ENCODE results near the gene GABRG3.

DNA sequence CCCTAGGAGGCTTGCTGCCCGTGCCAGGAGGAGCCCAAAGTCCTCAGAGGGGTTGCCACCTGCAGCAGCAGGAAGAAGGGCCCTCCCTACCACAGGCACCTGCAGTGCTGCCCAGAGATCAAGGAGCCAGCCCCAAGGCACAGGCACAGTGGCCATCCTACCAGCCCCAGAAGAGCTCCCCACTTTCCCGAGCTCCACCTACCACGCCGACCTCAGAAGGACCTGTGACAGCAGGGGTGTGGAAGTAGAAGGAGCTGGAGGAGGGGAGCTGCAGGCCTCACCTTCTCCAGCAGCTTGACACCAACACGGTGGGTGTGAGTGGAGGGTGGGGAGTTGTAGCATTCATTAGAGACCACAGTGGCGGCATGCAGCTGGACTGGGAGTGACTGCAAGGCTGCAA, 485.8 kb downstream of the GABRG3 start:
- TF ChIP-seq ZNF19 (tag by site-specific recombination; IDR thresholded peaks at IDR 0.05; ENCODE audit: low read depth) (no peak), ZNF248 (tag by site-specific recombination; IDR thresholded peaks at IDR 0.05) (no peak), REPIN1 (tag by site-specific recombination; IDR thresholded peaks at IDR 0.05; ENCODE audit: low read depth) (no peak)
- TF ChIP-seq, protein P1, sequence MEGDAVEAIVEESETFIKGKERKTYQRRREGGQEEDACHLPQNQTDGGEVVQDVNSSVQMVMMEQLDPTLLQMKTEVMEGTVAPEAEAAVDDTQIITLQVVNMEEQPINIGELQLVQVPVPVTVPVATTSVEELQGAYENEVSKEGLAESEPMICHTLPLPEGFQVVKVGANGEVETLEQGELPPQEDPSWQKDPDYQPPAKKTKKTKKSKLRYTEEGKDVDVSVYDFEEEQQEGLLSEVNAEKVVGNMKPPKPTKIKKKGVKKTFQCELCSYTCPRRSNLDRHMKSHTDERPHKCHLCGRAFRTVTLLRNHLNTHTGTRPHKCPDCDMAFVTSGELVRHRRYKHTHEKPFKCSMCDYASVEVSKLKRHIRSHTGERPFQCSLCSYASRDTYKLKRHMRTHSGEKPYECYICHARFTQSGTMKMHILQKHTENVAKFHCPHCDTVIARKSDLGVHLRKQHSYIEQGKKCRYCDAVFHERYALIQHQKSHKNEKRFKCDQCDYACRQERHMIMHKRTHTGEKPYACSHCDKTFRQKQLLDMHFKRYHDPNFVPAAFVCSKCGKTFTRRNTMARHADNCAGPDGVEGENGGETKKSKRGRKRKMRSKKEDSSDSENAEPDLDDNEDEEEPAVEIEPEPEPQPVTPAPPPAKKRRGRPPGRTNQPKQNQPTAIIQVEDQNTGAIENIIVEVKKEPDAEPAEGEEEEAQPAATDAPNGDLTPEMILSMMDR (tag by site-specific recombination; IDR thresholded peaks at IDR 0.05) = no peak
